CD4-positive, alpha-beta T cell (primary cell): ENCODE data around the gene ULK4. TPM values are rescaled to one million over a fixed set of nuclear protein-coding genes. Genes with fewer than 3 reads are reported as not detected.

Experiments used
- ATAC-seq: fragments of 200-7000 bp; cut with Tn5 transposase; one replicate; pipeline ENCODE4 v1.10.0; 2022; ENCODE audit warnings: mild to moderate bottlenecking; ENCODE audit not compliant: poor library complexity
- CTCF ChIA-PET: fragments of 350-600 bp; sonication (Branson Sonifier 250); formaldehyde crosslinking; loops from one replicate; lab custom pipeline; 2021; ENCODE audit warnings: antibody characterized with exemption, inconsistent platforms; lab: Charles Lee
- POLR2A ChIA-PET: fragments of 350-600 bp; sonication (Branson Sonifier 250); formaldehyde crosslinking; loops from one replicate; lab custom pipeline; 2021; ENCODE audit warnings: antibody characterized with exemption, inconsistent platforms; lab: Charles Lee
- DNase-seq, 14 experiments: peaks; one replicate each; pipeline ENCODE4 v3.0.0-alpha.2; 2013 to 2020; ENCODE audit warnings: mixed read lengths in 2 of 14
- H3K27ac ChIP-seq, 2 donors: one replicate each; pipeline versions ENCODE4 v1.5.1 to v1.7.0; 2013; ENCODE audit warnings: low read length in 2 of 2, low read depth in 1 of 2, mild to moderate bottlenecking in 1 of 2
- H3K27me3 ChIP-seq, 2 experiments: 1 replicate in 1 of 2; 2 replicates in 1 of 2; pipeline versions ENCODE4 v1.6.1 to v1.7.0; 2013; ENCODE audit warnings: low read length in 2 of 2, control low read depth in 1 of 2, mild to moderate bottlenecking in 1 of 2, moderate library complexity in 1 of 2; ENCODE audit not compliant: insufficient read depth in 2 of 2, control insufficient read depth in 1 of 2
- H3K36me3 ChIP-seq: one replicate; pipeline ENCODE4 v1.6.1; 2013; ENCODE audit warnings: low read length, control low read depth; ENCODE audit not compliant: insufficient read depth
- H3K4me1 ChIP-seq: one replicate; pipeline ENCODE4 v1.6.1; 2013; ENCODE audit warnings: low read length, control low read depth; ENCODE audit not compliant: insufficient read depth
- H3K4me3 ChIP-seq: one replicate; pipeline ENCODE4 v1.5.1; 2013; ENCODE audit warnings: mild to moderate bottlenecking, low read length, moderate library complexity
- H3K9me3 ChIP-seq, 2 experiments: 1 replicate in 1 of 2; 2 replicates in 1 of 2; pipeline versions ENCODE4 v1.6.1 to v1.7.0; 2013; ENCODE audit warnings: low read length in 2 of 2, mild to moderate bottlenecking in 2 of 2, control low read depth in 1 of 2, moderate library complexity in 1 of 2; ENCODE audit not compliant: control insufficient read depth in 1 of 2, insufficient read depth in 1 of 2
- H3K27ac Mint-ChIP-seq: one replicate; pipeline ENCODE4 v1.8.0; 2020; ENCODE audit warnings: mixed read lengths
- H3K27me3 Mint-ChIP-seq: one replicate; pipeline ENCODE4 v1.8.0; 2021; ENCODE audit warnings: mixed read lengths
- H3K36me3 Mint-ChIP-seq: one replicate; pipeline ENCODE4 v1.8.0; 2021; ENCODE audit warnings: low read depth, mixed read lengths
- H3K4me1 Mint-ChIP-seq: one replicate; pipeline ENCODE4 v1.8.0; 2021; ENCODE audit warnings: low read depth, mixed read lengths
- H3K4me3 Mint-ChIP-seq: one replicate; pipeline ENCODE4 v1.8.0; 2020; ENCODE audit warnings: mild to moderate bottlenecking, mixed read lengths
- H3K9me3 Mint-ChIP-seq: one replicate; pipeline ENCODE4 v1.8.0; 2020; ENCODE audit warnings: mixed read lengths
- CTCF ChIP-seq: fragments of 200-600 bp; IDR thresholded peaks from one replicate; pipeline ENCODE4 v1.8.0; 2022; ENCODE audit warnings: antibody characterized with exemption, mild to moderate bottlenecking
- intact Hi-C, 2 experiments: fragments of 100-400 bp; cut with DNase I in 1 of 2; cut with micrococcal nuclease in 1 of 2; formaldehyde crosslinking; loops; one replicate each; pipeline versions ENCODE4 v1.15.1 to v1.9.0; 2023 to 2025; cut with DNase I, micrococcal nuclease
- total RNA-seq, 174 experiments: library from RNA in 2 of 174; stranded (reverse) in 2 of 174; gene quantifications; one replicate each; pipeline ENCODE4 v1.2.3 and lab custom pipeline; 2021 to 2026

The ULK4 gene
- total RNA-seq, 2 experiments from 2014 or later, result 23.8 to 28.6 TPM

GRCh38 chr3:41327718-41328117 lies 634.2 kb downstream of the ULK4 start:
- intact Hi-C loops, result no loop called here
- H3K4me1 Mint-ChIP-seq, result no peaks in the 10 kb centered on the region

GRCh38 chr3:41324156-41324475 lies 637.8 kb downstream of the ULK4 start:
- H3K27ac ChIP-seq, result no peak overlapping the region
- no peaks in the 10 kb centered on the region for H3K9me3 Mint-ChIP-seq
- H3K36me3 ChIP-seq, result no peaks in the 10 kb centered on the region
- H3K4me1 Mint-ChIP-seq, result no peaks in the 10 kb centered on the region
- H3K4me3 Mint-ChIP-seq, result no peak overlapping the region
- POLR2A ChIA-PET, result no interaction called here
- intact Hi-C loops, result no loop called here
- no peak for ATAC-seq
- H3K9me3 ChIP-seq, result no peaks in the 10 kb centered on the region
- no peak overlapping the region for H3K27ac Mint-ChIP-seq
- no peaks in the 10 kb centered on the region for H3K36me3 Mint-ChIP-seq
- H3K4me3 ChIP-seq, result no peak overlapping the region
- CTCF ChIA-PET, result no interaction called here
- TF ChIP-seq CTCF, result no peak
- no peak for DNase-seq
- no peaks in the 10 kb centered on the region for H3K27me3 Mint-ChIP-seq
- no peaks in the 10 kb centered on the region for H3K27me3 ChIP-seq
- H3K4me1 ChIP-seq, result no peaks in the 10 kb centered on the region

More at GRCh38 chr3:41327718-41328117, 634.2 kb downstream of the ULK4 start:
- no peak for TF ChIP-seq CTCF
- Histone ChIP-seq H3K9me3 (no peaks in the 10 kb centered on the region), H3K4me1 (no peaks in the 10 kb centered on the region), H3K27me3 (no peaks in the 10 kb centered on the region), H3K27ac (no peak overlapping the region), H3K36me3 (no peaks in the 10 kb centered on the region), H3K4me3 (no peak overlapping the region)
- no peak overlapping the region for H3K27ac Mint-ChIP-seq
- POLR2A ChIA-PET, result no interaction called here
- ATAC-seq (no peak), DNase-seq (no peak)
- no peaks in the 10 kb centered on the region for H3K9me3 Mint-ChIP-seq
- H3K27me3 Mint-ChIP-seq, result no peaks in the 10 kb centered on the region
- CTCF ChIA-PET, result no interaction called here
- no peak overlapping the region for H3K4me3 Mint-ChIP-seq
- no peaks in the 10 kb centered on the region for H3K36me3 Mint-ChIP-seq

GRCh38 chr3:41323467-41324155 lies 638.3 kb downstream of the ULK4 start:
- Mint-ChIP-seq H3K4me3 (no peak overlapping the region), H3K9me3 (no peaks in the 10 kb centered on the region), H3K27ac (no peak overlapping the region), H3K4me1 (no peaks in the 10 kb centered on the region), H3K27me3 (no peaks in the 10 kb centered on the region), H3K36me3 (no peaks in the 10 kb centered on the region)
- H3K36me3 ChIP-seq, result no peaks in the 10 kb centered on the region
- TF ChIP-seq CTCF, result no peak
- no peaks in the 10 kb centered on the region for H3K4me1 ChIP-seq
- no peaks in the 10 kb centered on the region for H3K9me3 ChIP-seq
- CTCF ChIA-PET, result no interaction called here
- H3K27me3 ChIP-seq, result no peaks in the 10 kb centered on the region
- no peak overlapping the region for H3K27ac ChIP-seq
- POLR2A ChIA-PET, result no interaction called here
- no peak overlapping the region for H3K4me3 ChIP-seq
- intact Hi-C loops, result no loop called here
- no peak for DNase-seq
- ATAC-seq, result no peak
